ENCODE results near the gene PIGQ.

PIGQ gene

DNA sequence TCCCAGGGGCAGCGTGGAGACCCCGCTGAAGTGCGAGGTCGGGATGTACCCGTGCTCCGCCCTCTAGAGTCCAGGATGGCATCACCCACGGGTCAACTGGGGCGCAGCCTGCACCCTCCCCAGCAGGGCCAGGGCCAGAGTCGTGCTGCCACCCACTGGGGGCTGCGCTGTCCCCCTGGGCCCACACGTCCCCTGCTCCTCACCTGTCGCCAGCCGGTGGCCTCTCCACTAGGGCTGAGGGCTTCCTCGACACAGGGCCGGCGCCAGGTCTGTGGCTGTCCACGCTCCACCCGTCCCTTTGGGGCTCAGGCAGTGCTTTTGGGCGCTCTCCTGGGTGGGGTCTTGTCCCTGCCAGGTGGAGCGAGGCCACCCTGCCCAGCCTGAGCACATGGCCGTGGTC lies 21.2 kb upstream of the PIGQ start:
- DNase-seq (ENCODE audit: low spot score) = no peak
- H3K27ac ChIP-seq = no peak overlapping the region
- POLR2A ChIA-PET (ENCODE audit: low non-redundant PET) = no interaction called here
- TF ChIP-seq, protein P1, sequence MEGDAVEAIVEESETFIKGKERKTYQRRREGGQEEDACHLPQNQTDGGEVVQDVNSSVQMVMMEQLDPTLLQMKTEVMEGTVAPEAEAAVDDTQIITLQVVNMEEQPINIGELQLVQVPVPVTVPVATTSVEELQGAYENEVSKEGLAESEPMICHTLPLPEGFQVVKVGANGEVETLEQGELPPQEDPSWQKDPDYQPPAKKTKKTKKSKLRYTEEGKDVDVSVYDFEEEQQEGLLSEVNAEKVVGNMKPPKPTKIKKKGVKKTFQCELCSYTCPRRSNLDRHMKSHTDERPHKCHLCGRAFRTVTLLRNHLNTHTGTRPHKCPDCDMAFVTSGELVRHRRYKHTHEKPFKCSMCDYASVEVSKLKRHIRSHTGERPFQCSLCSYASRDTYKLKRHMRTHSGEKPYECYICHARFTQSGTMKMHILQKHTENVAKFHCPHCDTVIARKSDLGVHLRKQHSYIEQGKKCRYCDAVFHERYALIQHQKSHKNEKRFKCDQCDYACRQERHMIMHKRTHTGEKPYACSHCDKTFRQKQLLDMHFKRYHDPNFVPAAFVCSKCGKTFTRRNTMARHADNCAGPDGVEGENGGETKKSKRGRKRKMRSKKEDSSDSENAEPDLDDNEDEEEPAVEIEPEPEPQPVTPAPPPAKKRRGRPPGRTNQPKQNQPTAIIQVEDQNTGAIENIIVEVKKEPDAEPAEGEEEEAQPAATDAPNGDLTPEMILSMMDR (conservative IDR thresholded peaks at IDR 0.05; ENCODE audit: low read depth) = no peak
- CTCF ChIA-PET = no interaction called here

DNA sequence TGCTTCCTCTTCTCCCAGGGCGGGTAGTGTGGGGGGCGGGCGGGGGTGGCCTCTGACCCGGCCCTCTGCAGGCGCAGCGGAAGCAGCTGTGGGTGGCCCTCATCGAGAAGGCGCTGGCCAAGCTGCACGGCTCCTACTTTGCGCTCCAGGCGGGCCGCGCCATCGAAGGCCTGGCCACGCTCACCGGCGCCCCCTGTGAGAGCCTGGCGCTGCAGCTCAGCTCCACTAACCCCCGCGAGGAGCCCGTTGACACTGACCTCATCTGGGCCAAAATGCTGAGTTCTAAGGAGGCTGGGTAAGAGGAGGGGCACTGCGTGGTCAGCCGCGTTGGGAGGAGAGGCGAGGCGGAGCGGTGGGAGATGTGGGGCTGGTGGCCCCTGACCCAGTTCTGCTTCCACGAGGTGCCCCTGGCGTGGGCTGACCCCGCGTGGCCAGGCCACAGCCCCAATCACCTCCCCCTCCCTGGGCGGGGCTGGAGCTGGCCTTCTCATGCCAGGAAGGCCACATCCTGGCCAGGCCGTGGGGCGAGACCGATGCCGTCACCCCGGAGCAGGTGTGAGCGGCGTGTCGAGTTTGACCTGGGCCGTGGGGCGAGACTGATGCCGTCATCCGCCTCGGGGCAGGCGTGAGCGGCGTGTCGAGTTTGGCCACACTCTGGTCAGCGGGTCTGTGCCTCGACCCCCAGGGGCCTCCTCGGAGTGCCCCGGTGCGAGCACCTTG lies 20.1 kb upstream of the PIGQ start:
- H3K27ac ChIP-seq = no peak overlapping the region
- TF ChIP-seq, protein P1 (conservative IDR thresholded peaks at IDR 0.05; ENCODE audit: low read depth) = no peak; the same call in 1 of the 2 replicates
- DNase-seq (ENCODE audit: low spot score) = no peak
- ChIA-PET CTCF (interaction anchor here (0.5 to 0.6 kb wide), 2 partner anchors 166 to 199 kb away, joined by 3 to 4 read pairs; no protein-coding TSS in a partner anchor), POLR2A (ENCODE audit: low non-redundant PET) (no interaction called here)

DNA sequence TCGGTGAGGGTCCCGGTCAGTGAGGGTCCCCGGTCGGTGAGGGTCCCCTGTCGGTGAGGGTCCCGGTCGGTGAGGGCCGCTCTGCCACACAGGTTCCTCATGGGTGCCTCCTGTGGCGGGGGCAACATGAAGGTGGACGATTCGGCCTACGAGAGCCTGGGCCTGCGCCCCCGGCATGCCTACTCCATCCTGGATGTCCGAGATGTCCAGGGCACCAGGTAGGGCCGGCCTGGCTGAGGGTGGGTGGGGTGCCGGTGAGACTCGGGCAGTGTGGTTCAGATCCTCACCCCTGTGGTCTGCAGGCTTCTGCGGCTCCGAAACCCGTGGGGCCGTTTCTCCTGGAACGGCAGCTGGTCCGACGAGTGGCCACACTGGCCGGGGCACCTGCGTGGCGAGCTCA lies 18.6 kb upstream of the PIGQ start:
- CTCF ChIA-PET = no interaction called here
- H3K27ac ChIP-seq = peak overlapping the region; percentile 99
- DNase-seq (ENCODE audit: low spot score) = no peak
- TF ChIP-seq, protein P1 (conservative IDR thresholded peaks at IDR 0.05; ENCODE audit: low read depth) = no peak
- POLR2A ChIA-PET (ENCODE audit: low non-redundant PET) = no interaction called here

DNA sequence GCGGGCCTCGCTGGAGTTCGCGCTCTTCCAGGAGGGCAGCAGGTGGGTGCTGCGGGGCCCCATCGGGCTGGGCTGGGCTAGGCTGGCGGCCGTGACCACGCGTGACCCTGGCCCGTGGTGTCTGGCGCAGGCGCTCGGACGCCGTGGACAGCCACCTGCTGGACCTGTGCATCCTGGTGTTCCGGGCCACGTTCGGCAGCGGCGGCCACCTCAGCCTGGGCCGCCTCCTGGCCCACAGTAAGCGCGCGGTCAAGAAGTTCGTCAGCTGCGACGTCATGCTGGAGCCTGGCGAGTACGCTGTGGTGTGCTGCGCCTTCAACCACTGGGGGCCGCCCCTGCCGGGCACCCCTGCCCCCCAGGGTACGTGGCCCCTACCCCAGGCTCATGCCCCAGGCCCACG lies 17.6 kb upstream of the PIGQ start:
- H3K27ac ChIP-seq = peak overlapping the region; percentile 99
- ChIA-PET POLR2A (ENCODE audit: low non-redundant PET) (no interaction called here), CTCF (no interaction called here)
- TF ChIP-seq, protein P1 (conservative IDR thresholded peaks at IDR 0.05; ENCODE audit: low read depth) = no peak
- no peak for DNase-seq (ENCODE audit: low spot score)

DNA sequence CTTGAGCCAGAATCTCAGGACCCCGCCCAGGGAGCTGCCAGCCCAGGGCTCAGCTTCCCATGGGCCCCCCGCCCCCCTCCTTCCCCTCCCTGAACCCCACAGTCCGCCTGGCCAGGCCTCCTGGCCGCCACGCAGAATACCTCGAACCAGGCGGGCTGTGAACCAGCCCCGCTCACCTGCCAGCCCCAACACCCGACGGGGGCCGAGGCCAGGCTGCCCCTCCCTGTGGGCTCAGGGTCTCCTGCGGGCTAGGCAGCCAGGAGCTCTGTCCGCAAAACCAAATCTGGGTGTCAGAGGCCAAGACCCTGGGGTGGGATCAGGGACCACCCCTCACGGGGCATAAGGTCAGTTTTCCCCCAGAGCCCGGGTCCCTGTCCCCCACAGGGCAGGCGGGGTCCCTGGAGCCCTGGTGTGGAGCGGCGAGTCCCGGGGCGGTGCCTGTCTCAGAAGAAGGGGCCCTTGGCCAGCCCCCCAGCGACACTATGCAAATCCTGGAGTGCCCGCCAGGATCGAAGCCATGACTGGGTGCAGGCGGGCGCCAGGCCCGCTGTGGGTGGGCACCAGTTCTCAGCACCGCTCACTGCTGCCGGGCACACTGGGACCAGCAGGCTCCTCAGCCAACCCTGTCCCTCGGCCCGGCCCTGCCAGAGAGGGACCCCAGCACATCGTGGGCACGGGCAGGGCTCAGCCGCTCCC lies 16.0 kb upstream of the PIGQ start:
- peak overlapping the region; percentile 99 for H3K27ac ChIP-seq
- TF ChIP-seq, protein P1 (conservative IDR thresholded peaks at IDR 0.05; ENCODE audit: low read depth) = no peak
- ChIA-PET POLR2A (ENCODE audit: low non-redundant PET) (no interaction called here), CTCF (interaction anchor here (0.6 kb wide), 1 partner anchor 21 kb away, joined by 3 read pairs; no protein-coding TSS in a partner anchor)
- DNase-seq (ENCODE audit: low spot score) = no peak

DNA sequence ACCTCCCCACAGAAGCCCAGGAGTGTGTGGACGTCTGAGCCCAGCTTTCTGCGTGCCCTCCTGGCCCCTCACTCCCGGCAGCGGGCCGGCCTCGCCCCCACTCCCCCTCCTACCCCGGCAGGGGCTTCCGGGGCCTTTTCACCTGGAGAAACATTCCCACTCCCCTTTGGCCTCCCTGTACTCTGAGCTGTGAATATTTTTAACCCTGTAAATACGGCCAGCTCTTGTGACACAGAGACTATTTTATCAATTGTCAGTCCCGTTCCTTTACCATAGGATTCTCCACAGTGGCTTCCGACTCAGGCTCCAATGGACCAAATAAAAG lies 15.5 kb upstream of the PIGQ start:
- TF ChIP-seq, protein P1 (conservative IDR thresholded peaks at IDR 0.05; ENCODE audit: low read depth) = no peak
- H3K27ac ChIP-seq = peak overlapping the region; percentile 99
- no peak for DNase-seq (ENCODE audit: low spot score)
- ChIA-PET CTCF (interaction anchor here (0.6 kb wide), 1 partner anchor 20 kb away, joined by 3 read pairs; no protein-coding TSS in a partner anchor), POLR2A (ENCODE audit: low non-redundant PET) (interaction anchor here (1.3 kb wide), 1 partner anchor 27 kb away, joined by 3 read pairs; the partner anchor contains the start of gene CAPN15)

All from RWPE1 (cell line).